Naive B cell (primary cell): ENCODE measurements around the gene SPAG6. TPM values are rescaled to one million over a fixed set of nuclear protein-coding genes. Genes with fewer than 3 reads are reported as not detected.

Experiments used
- ATAC-seq, 2 donors: fragments of 150-1000 bp; cut with Tn5 transposase; 2 replicates each; pipeline ENCODE4 v1.10.0; 2021; ENCODE audit warnings: low read depth in 2 of 2, mild to moderate bottlenecking in 2 of 2, moderate library complexity in 2 of 2
- DNase-seq: peaks from one replicate; pipeline ENCODE4 v3.0.0; 2022
- H3K27ac Mint-ChIP-seq, 6 donors: one replicate each; pipeline ENCODE4 v1.8.0; 2020 to 2022; ENCODE audit warnings: mild to moderate bottlenecking in 6 of 6, mixed read lengths in 6 of 6, moderate library complexity in 5 of 6, inconsistent platforms in 2 of 6
- H3K27me3 Mint-ChIP-seq, 3 donors: one replicate each; pipeline ENCODE4 v1.8.0; 2021 to 2022; ENCODE audit warnings: mixed read lengths in 3 of 3, mild to moderate bottlenecking in 1 of 3
- H3K36me3 Mint-ChIP-seq, 2 donors: one replicate each; pipeline ENCODE4 v1.8.0; 2020 to 2022; ENCODE audit warnings: mixed read lengths in 2 of 2, inconsistent platforms in 1 of 2, mild to moderate bottlenecking in 1 of 2
- H3K4me1 Mint-ChIP-seq, 3 donors: one replicate each; pipeline ENCODE4 v1.8.0; 2020 to 2022; ENCODE audit warnings: mixed read lengths in 3 of 3, inconsistent platforms in 1 of 3, mild to moderate bottlenecking in 1 of 3, moderate library complexity in 1 of 3
- H3K4me3 Mint-ChIP-seq, 8 donors: one replicate each; pipeline ENCODE4 v1.8.0; 2020 to 2022; ENCODE audit warnings: mild to moderate bottlenecking in 8 of 8, mixed read lengths in 8 of 8, moderate library complexity in 8 of 8, inconsistent platforms in 2 of 8
- H3K9me3 Mint-ChIP-seq, 7 donors: one replicate each; pipeline ENCODE4 v1.8.0; 2020 to 2022; ENCODE audit warnings: mixed read lengths in 7 of 7, mild to moderate bottlenecking in 5 of 7, inconsistent platforms in 2 of 7, moderate library complexity in 1 of 7
- polyA plus RNA-seq, 6 donors: library from polyadenylated mRNA; unstranded; fragments of 300-500 nt; fragmentation: Illumina TruSeq; gene quantifications; one replicate each; pipeline ENCODE4 v1.2.3, GENCODE V29; 2021; ENCODE audit warnings: low read depth in 6 of 6

Gene SPAG6
- polyA plus RNA-seq, 6 donors from 2014 or later = not detected

DNA sequence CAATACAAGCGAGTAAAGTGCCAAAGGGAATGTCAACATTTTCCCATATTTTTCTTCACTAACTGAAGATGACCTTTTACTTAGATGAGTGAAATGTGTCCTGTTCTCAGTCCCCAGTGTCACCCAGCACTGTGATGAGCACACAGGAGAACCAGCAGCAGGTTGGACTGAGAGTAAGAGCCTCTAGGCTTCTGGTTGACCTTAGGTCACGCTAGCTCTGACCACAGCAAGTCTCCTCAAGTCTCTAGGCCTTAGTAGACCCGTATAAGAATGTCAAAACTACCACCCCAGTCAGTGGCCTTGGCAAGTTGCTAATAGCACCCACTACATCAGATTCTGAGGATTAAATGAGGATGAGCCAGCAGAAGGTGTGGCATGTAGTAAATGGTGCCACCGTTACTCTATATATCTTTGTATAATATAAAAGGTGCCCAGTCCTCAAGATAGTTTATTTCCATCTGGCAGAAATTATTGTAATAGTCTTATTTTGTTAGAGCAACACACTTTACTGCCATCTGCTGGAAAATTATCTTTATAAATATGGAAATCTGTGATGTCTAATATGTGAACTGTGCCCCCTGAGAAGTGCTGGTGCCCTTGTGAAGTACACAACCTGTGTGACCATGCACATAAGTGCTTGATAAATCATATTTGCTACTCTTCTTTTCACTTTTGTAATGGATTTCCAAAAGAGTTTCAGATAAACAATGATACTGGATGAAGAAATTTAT lies 75.7 kb downstream of the SPAG6 start:
- Mint-ChIP-seq H3K4me3 (no peak overlapping the region), H3K36me3 (no peaks in the 10 kb centered on the region), H3K4me1 (peaks cover 0 to 6% (median 1%) of the 10 kb centered on the region in 3 donors), H3K27ac (peak overlapping the region in 1 of 6 donors; percentile 15), H3K27me3 (no peaks in the 10 kb centered on the region), H3K9me3 (no peaks in the 10 kb centered on the region)
- DNase-seq (no peak), ATAC-seq (peak; percentile 54 to 55)

GRCh38 chr10:22426653-22427052 lies 81.4 kb downstream of the SPAG6 start:
- H3K4me1 Mint-ChIP-seq = peaks cover 0 to 6% (median 1%) of the 10 kb centered on the region in 3 donors
- H3K9me3 Mint-ChIP-seq = peaks cover 0 to 2% (median 0%) of the 10 kb centered on the region in 7 donors
- DNase-seq (no peak), ATAC-seq (no peak)
- H3K4me3 Mint-ChIP-seq = no peak overlapping the region
- H3K27me3 Mint-ChIP-seq = peaks cover 0 to 37% (median 0%) of the 10 kb centered on the region in 3 donors
- no peaks in the 10 kb centered on the region for H3K36me3 Mint-ChIP-seq
- peak overlapping the region in 1 of 6 donors; percentile 76 for H3K27ac Mint-ChIP-seq

DNA sequence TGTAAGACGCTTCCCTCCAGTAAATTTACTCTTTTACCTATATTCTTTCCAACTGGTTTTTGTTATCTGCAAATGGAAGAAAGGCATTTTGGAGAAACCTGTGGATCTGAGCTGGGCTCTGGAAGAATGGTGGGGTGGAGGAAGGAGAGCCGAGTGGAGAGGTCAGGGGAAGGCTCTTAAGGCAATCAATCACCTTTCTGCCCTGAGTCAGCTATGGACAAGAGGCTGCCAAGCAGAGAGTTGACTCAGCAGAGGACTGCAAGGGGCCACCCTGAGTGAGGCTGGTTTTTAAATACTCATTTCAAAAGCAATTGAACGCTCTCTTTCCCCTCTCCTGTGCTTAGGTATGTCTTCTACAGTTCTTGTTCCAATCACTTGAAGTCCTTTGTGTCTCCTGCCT lies 81.8 kb downstream of the SPAG6 start:
- no peak for DNase-seq
- Mint-ChIP-seq H3K4me1 (peaks cover 0 to 6% (median 1%) of the 10 kb centered on the region in 3 donors), H3K27me3 (peaks cover 0 to 37% (median 0%) of the 10 kb centered on the region in 3 donors), H3K4me3 (no peak overlapping the region), H3K27ac (peak overlapping the region in 1 of 6 donors; percentile 76), H3K36me3 (no peaks in the 10 kb centered on the region), H3K9me3 (peaks cover 0 to 2% (median 0%) of the 10 kb centered on the region in 7 donors)
- no peak for ATAC-seq

DNA sequence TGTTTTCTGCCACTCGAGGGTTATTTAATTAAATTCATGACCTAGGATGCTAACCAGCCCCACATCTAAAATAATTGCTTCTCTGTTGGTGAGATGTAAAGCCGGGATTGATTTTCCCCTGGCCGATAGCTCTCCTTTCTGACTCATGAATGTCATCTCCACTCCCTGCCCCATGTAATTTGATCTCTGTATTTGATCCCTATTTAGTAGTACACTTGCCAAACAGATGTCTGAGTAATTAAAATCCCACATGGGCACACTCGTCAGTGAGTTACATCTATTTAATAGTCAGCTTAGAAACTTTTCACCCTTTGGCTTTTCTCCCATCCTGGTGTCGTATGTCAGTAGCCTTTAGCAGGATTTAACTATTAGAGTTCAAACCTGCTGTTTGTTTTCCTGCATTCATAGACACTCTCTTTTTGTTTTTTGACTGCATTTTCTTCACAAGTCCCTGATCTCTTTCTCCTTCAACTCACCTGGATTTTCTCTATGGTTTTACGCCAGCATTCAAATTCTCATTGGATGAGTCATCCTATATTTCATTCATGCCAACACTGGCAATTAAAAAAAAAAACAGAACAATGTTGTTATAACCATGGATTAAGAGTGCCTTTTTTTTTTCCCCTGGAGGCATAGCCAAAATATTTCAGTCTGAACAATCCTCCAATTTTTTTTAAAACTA lies 82.7 kb downstream of the SPAG6 start:
- DNase-seq (no peak), ATAC-seq (no peak)
- peaks cover 0 to 37% (median 0%) of the 10 kb centered on the region in 3 donors for H3K27me3 Mint-ChIP-seq
- H3K4me1 Mint-ChIP-seq = peaks cover 0 to 6% (median 1%) of the 10 kb centered on the region in 3 donors
- no peak overlapping the region for H3K27ac Mint-ChIP-seq
- no peak overlapping the region for H3K4me3 Mint-ChIP-seq
- H3K36me3 Mint-ChIP-seq = no peaks in the 10 kb centered on the region
- H3K9me3 Mint-ChIP-seq = peaks cover 0 to 2% (median 0%) of the 10 kb centered on the region in 7 donors

- Mint-ChIP-seq H3K4me3 (no peak overlapping the region), H3K36me3 (no peaks in the 10 kb centered on the region), H3K27me3 (peaks cover 0 to 37% (median 0%) of the 10 kb centered on the region in 3 donors), H3K4me1 (peaks cover 0 to 6% (median 1%) of the 10 kb centered on the region in 3 donors), H3K27ac (no peak overlapping the region), H3K9me3 (peaks cover 0 to 2% (median 0%) of the 10 kb centered on the region in 7 donors)
- ATAC-seq = no peak
- no peak for DNase-seq
These were observed 83.8 kb downstream of the SPAG6 start for GRCh38 chr10:22429146-22429545.

- Mint-ChIP-seq H3K9me3 (peaks cover 0 to 2% (median 0%) of the 10 kb centered on the region in 7 donors), H3K4me1 (no peaks in the 10 kb centered on the region), H3K27me3 (peaks cover 0 to 37% (median 0%) of the 10 kb centered on the region in 3 donors), H3K36me3 (no peaks in the 10 kb centered on the region), H3K27ac (no peak overlapping the region), H3K4me3 (no peak overlapping the region)
- DNase-seq (no peak), ATAC-seq (no peak)
These were observed 84.7 kb downstream of the SPAG6 start for GRCh38 chr10:22429981-22430421.

DNA sequence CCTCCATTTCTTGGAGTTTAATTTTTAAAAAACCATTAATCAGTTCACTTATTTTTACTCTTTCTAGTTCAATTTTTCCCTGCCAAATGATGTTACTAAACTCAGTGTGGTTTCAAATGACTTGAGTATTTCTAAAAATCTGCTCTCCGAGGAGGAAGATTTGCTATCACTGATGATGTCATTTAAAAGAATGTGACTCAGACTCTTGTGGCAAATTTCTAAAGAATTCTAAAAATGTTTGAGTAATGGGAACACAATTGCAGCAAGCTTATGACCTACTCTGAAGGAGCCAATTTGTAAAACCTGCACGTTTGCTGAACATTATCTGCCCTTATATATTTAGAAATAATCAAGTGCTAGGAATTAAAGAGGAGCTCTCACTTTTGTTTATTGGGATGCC lies 88.6 kb downstream of the SPAG6 start:
- no peak for DNase-seq
- Mint-ChIP-seq H3K9me3 (no peaks in the 10 kb centered on the region), H3K27ac (no peak overlapping the region), H3K36me3 (no peaks in the 10 kb centered on the region), H3K4me3 (no peak overlapping the region), H3K4me1 (peaks cover 12 to 23% (median 20%) of the 10 kb centered on the region in 3 donors), H3K27me3 (peaks cover 0 to 13% (median 0%) of the 10 kb centered on the region in 3 donors)
- ATAC-seq = no peak

DNA sequence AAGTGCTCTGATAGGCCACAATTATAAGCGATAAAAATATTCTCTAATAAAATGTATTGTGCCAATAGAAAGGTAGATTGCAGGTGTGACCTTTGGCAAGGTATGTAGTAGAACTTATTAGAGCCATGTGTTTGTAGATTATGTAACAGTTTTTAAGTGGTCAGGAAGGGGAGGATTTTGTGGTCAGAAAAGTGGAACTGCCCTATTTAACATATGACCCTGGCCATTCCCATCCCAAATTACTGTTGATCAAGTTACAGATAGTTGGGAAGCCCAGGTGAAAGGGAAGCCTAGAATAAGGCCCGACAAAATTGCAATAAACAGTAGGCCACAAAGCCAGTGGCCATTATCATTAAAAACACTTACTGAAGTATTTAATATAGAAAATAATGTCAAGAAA lies 89.2 kb downstream of the SPAG6 start:
- Mint-ChIP-seq H3K4me3 (peak overlapping the region in 1 of 8 donors; percentile 99), H3K36me3 (no peaks in the 10 kb centered on the region), H3K27me3 (peaks cover 0 to 10% (median 0%) of the 10 kb centered on the region in 3 donors), H3K9me3 (no peaks in the 10 kb centered on the region), H3K27ac (no peak overlapping the region), H3K4me1 (peaks cover 17 to 28% (median 27%) of the 10 kb centered on the region in 3 donors)
- DNase-seq (no peak), ATAC-seq (no peak)

- H3K36me3 Mint-ChIP-seq = no peaks in the 10 kb centered on the region
- peak overlapping the region in 5 of 8 donors; percentile 96 to 99 (median 98) for H3K4me3 Mint-ChIP-seq
- peaks cover 21 to 37% (median 33%) of the 10 kb centered on the region in 3 donors for H3K4me1 Mint-ChIP-seq
These were observed 90.4 kb downstream of the SPAG6 start for GRCh38 chr10:22435650-22436049.

GRCh38 chr10:22436526-22436892 lies 91.2 kb downstream of the SPAG6 start:
- no peaks in the 10 kb centered on the region for H3K36me3 Mint-ChIP-seq
- peak overlapping the region; percentile 91 to 99 (median 97) for H3K4me3 Mint-ChIP-seq
- no peaks in the 10 kb centered on the region for H3K9me3 Mint-ChIP-seq
- ATAC-seq = peak; percentile 45 to 47
- H3K27ac Mint-ChIP-seq = peak overlapping the region; percentile 90 to 99 (median 97)
- peaks cover 25 to 40% (median 33%) of the 10 kb centered on the region in 3 donors for H3K4me1 Mint-ChIP-seq
- no peak for DNase-seq
- H3K27me3 Mint-ChIP-seq = no peaks in the 10 kb centered on the region

More at GRCh38 chr10:22435650-22436049, 90.4 kb downstream of the SPAG6 start:
- peak overlapping the region; percentile 21 to 96 (median 59) for H3K27ac Mint-ChIP-seq
- H3K9me3 Mint-ChIP-seq = no peaks in the 10 kb centered on the region
- DNase-seq (no peak), ATAC-seq (no peak)
- H3K27me3 Mint-ChIP-seq = no peaks in the 10 kb centered on the region

- DNase-seq (peak; percentile 92), ATAC-seq (peak; percentile 79 to 83)
- no peaks in the 10 kb centered on the region for H3K36me3 Mint-ChIP-seq
- peak overlapping the region; percentile 89 to 99 (median 98) for H3K27ac Mint-ChIP-seq
- no peaks in the 10 kb centered on the region for H3K27me3 Mint-ChIP-seq
- H3K4me3 Mint-ChIP-seq = peak overlapping the region; percentile 91 to 99 (median 97)
- H3K4me1 Mint-ChIP-seq = peaks cover 27 to 40% (median 33%) of the 10 kb centered on the region in 3 donors
- no peaks in the 10 kb centered on the region for H3K9me3 Mint-ChIP-seq
These were observed 91.8 kb downstream of the SPAG6 start for GRCh38 chr10:22436893-22437619.

GRCh38 chr10:22437620-22438588 lies 92.6 kb downstream of the SPAG6 start:
- Mint-ChIP-seq H3K4me1 (peaks cover 32 to 40% (median 33%) of the 10 kb centered on the region in 3 donors), H3K9me3 (no peaks in the 10 kb centered on the region), H3K36me3 (no peaks in the 10 kb centered on the region), H3K4me3 (peak overlapping the region; percentile 91 to 99 (median 97)), H3K27ac (peak overlapping the region; percentile 89 to 99 (median 98)), H3K27me3 (no peaks in the 10 kb centered on the region)
- DNase-seq (no peak), ATAC-seq (peak; percentile 17 to 26)
